H1 (cell line): ENCODE data around the gene VCX3A. TPM values are rescaled to one million over a fixed set of nuclear protein-coding genes. Genes with fewer than 3 reads are reported as not detected.

ENCODE experiments used
- CTCF ChIA-PET: fragments of 300-600 bp; sonication (Branson Sonifier 250); formaldehyde crosslinking; loops from one replicate; lab custom pipeline; 2021; ENCODE audit not compliant: partially characterized antibody; lab: Charles Lee
- POLR2A ChIA-PET: fragments of 300-600 bp; sonication (Branson Sonifier 250); formaldehyde crosslinking; loops from one replicate; lab custom pipeline; 2021; ENCODE audit warnings: inconsistent platforms; ENCODE audit not compliant: partially characterized antibody; lab: Charles Lee
- DNase-seq, 2 experiments: peaks; one replicate each; pipeline versions ENCODE4 v3.0.0 to v3.0.0-alpha.2; 2010 to 2022; ENCODE audit warnings: low spot score in 2 of 2, low read depth in 1 of 2, mixed read lengths in 1 of 2
- FAIRE-seq: peaks from 2 replicates; lab custom pipeline; 2011; peaks lifted over from hg19 to GRCh38; lab: Jason Lieb, UNC
- H2AFZ ChIP-seq: 2 replicates; pipeline ENCODE4 v1.8.1; 2012; ENCODE audit warnings: low read length, inconsistent platforms
- H2AK5ac ChIP-seq: 2 replicates; pipeline ENCODE4 v1.6.1; 2013; ENCODE audit warnings: low read depth, low read length
- H2BK120ac ChIP-seq: replicated peaks from 2 replicates; pipeline ENCODE3; 2013; ENCODE audit warnings: low read depth, low read length, inconsistent platforms
- H2BK12ac ChIP-seq: 2 replicates; pipeline ENCODE4 v1.6.1; 2013; ENCODE audit warnings: low read depth, low read length
- H2BK15ac ChIP-seq: 2 replicates; pipeline ENCODE4 v1.6.1; 2013; ENCODE audit warnings: low read length
- H2BK20ac ChIP-seq: 2 replicates; pipeline ENCODE4 v1.6.1; 2013; ENCODE audit warnings: low read length
- H2BK5ac ChIP-seq: 2 replicates; pipeline ENCODE4 v1.6.1; 2013; ENCODE audit warnings: low read depth, low read length
- H3K14ac ChIP-seq: 2 replicates; pipeline ENCODE4 v1.6.1; 2013; ENCODE audit warnings: inconsistent platforms; ENCODE audit not compliant: insufficient read length
- H3K18ac ChIP-seq: 2 replicates; pipeline ENCODE4 v1.6.1; 2013; ENCODE audit warnings: low read length; ENCODE audit errors: extremely low read depth
- H3K23ac ChIP-seq: 2 replicates; pipeline ENCODE4 v1.6.1; 2013; ENCODE audit warnings: inconsistent platforms; ENCODE audit not compliant: insufficient read length
- H3K23me2 ChIP-seq: 2 replicates; pipeline ENCODE4 v1.6.1; 2013; ENCODE audit warnings: low read depth, low read length
- H3K27ac ChIP-seq: 2 replicates; pipeline ENCODE4 v1.6.1; 2011; ENCODE audit warnings: low read depth, low read length, inconsistent platforms
- H3K27me3 ChIP-seq, 4 experiments: replicated peaks in 1 of 4; 1 replicate in 1 of 4; 2 replicates in 3 of 4; pipeline versions ENCODE4 v1.6.1 to v1.8.1; 2011 to 2013; ENCODE audit warnings: low read length in 3 of 4, mild to moderate bottlenecking in 3 of 4, inconsistent platforms in 2 of 4, mixed read lengths in 2 of 4, moderate library complexity in 1 of 4; ENCODE audit not compliant: control insufficient read depth in 3 of 4, insufficient read depth in 3 of 4; ENCODE audit errors: extremely low read depth in 1 of 4
- H3K36me3 ChIP-seq, 4 experiments: 2 replicates each; pipeline versions ENCODE4 v1.6.1 to v1.8.1; 2011 to 2013; ENCODE audit warnings: mild to moderate bottlenecking in 4 of 4, low read length in 3 of 4, moderate library complexity in 2 of 4, control low read depth in 1 of 4, inconsistent platforms in 1 of 4; ENCODE audit not compliant: insufficient read depth in 4 of 4, control insufficient read depth in 2 of 4
- H3K4ac ChIP-seq: replicated peaks from 2 replicates; pipeline ENCODE3; 2013; ENCODE audit warnings: low read length, low read depth, mixed read lengths, inconsistent platforms; ENCODE audit not compliant: insufficient read length
- H3K4me1 ChIP-seq, 4 experiments: replicated peaks in 1 of 4; 1 replicate in 1 of 4; 2 replicates in 3 of 4; pipeline versions ENCODE4 v1.6.1 to v1.8.1; 2011 to 2013; ENCODE audit warnings: low read length in 3 of 4, inconsistent platforms in 2 of 4, mixed read lengths in 1 of 4; ENCODE audit not compliant: insufficient read depth in 4 of 4, control insufficient read depth in 3 of 4
- H3K4me2 ChIP-seq, 2 experiments: 2 replicates each; pipeline versions ENCODE4 v1.6.1 to v1.8.1; 2011 to 2013; ENCODE audit warnings: low read depth in 2 of 2, low read length in 2 of 2, control low read depth in 1 of 2, inconsistent platforms in 1 of 2, mild to moderate bottlenecking in 1 of 2; ENCODE audit not compliant: insufficient read depth in 1 of 2
- H3K4me3 ChIP-seq, 4 experiments: fragments of 200-600, 300-600 bp in 1 of 4; sonication (generic), shearing (Covaris generic), sonication (Bioruptor Twin) in 1 of 4; 2 replicates each; pipeline versions ENCODE4 v1.5.1 to v1.8.1; 2011 to 2016; ENCODE audit warnings: low read length in 4 of 4, low read depth in 3 of 4, control low read depth in 2 of 4, inconsistent platforms in 2 of 4, mild to moderate bottlenecking in 2 of 4, mixed read lengths in 1 of 4, moderate library complexity in 1 of 4; ENCODE audit not compliant: insufficient read depth in 2 of 4; ENCODE audit errors: extremely low read depth in 1 of 4
- H3K56ac ChIP-seq: replicated peaks from 2 replicates; pipeline ENCODE3; 2013; ENCODE audit warnings: low read depth, mild to moderate bottlenecking, mixed read lengths, low read length, inconsistent platforms; ENCODE audit not compliant: insufficient read length
- H3K79me1 ChIP-seq: 2 replicates; pipeline ENCODE4 v1.6.1; 2013; ENCODE audit warnings: low read depth, low read length, control low read depth
- H3K79me2 ChIP-seq, 2 experiments: 2 replicates each; pipeline versions ENCODE4 v1.6.1 to v1.8.1; 2012 to 2013; ENCODE audit warnings: low read length in 2 of 2, mild to moderate bottlenecking in 2 of 2, inconsistent platforms in 1 of 2; ENCODE audit not compliant: insufficient read depth in 2 of 2, control insufficient read depth in 1 of 2
- H3K9ac ChIP-seq, 4 experiments: replicated peaks in 1 of 4; 1 replicate in 1 of 4; 2 replicates in 3 of 4; pipeline versions ENCODE4 v1.6.1 to v1.8.1; 2011 to 2013; ENCODE audit warnings: low read depth in 3 of 4, low read length in 3 of 4, control low read depth in 2 of 4, mild to moderate bottlenecking in 2 of 4, moderate library complexity in 2 of 4, inconsistent platforms in 1 of 4; ENCODE audit errors: extremely low read depth in 1 of 4
- H3K9me3 ChIP-seq, 2 experiments: 2 replicates each; pipeline versions ENCODE4 v1.6.1 to v1.8.1; 2012 to 2013; ENCODE audit warnings: mild to moderate bottlenecking in 2 of 2, moderate library complexity in 2 of 2, control low read depth in 1 of 2, inconsistent platforms in 1 of 2, low read depth in 1 of 2, low read length in 1 of 2, mixed read lengths in 1 of 2; ENCODE audit not compliant: insufficient read depth in 2 of 2
- H4K20me1 ChIP-seq, 2 experiments: replicated peaks in 1 of 2; 2 replicates each; pipeline versions ENCODE3 to v1.8.1; 2011 to 2013; ENCODE audit warnings: inconsistent platforms in 2 of 2, low read length in 2 of 2, mild to moderate bottlenecking in 1 of 2; ENCODE audit not compliant: insufficient read depth in 2 of 2, control insufficient read depth in 1 of 2
- H4K5ac ChIP-seq: 2 replicates; pipeline ENCODE4 v1.6.1; 2013; ENCODE audit warnings: low read length, low read depth, mixed read lengths, inconsistent platforms; ENCODE audit not compliant: insufficient read length
- H4K8ac ChIP-seq: 2 replicates; pipeline ENCODE4 v1.8.0; 2013; ENCODE audit warnings: mild to moderate bottlenecking, moderate library complexity, low read length, inconsistent platforms; ENCODE audit not compliant: insufficient read depth; ENCODE audit errors: extremely low read depth
- H4K91ac ChIP-seq: replicated peaks from 2 replicates; pipeline ENCODE3; 2013; ENCODE audit warnings: low read length, mixed read lengths, inconsistent platforms; ENCODE audit not compliant: insufficient read length
- BRCA1 ChIP-seq: IDR thresholded peaks from 2 replicates; pipeline ENCODE4 v1.6.1; 2012; ENCODE audit warnings: low read depth, low read length, improper control_type of control experiment
- CBX5 ChIP-seq: fragments of 300-800, 300-1000 bp; sonication (generic); IDR thresholded peaks from 2 replicates; pipeline ENCODE4 v1.7.1; 2016; ENCODE audit warnings: antibody characterized with exemption, low read length, low read depth
- EZH2 ChIP-seq: fragments of 200-600 bp; sonication (generic); IDR thresholded peaks from 2 replicates; pipeline ENCODE4 v1.7.1; 2012; ENCODE audit warnings: low read depth, mild to moderate bottlenecking, moderate library complexity, low read length, inconsistent platforms; ENCODE audit not compliant: severe bottlenecking
- JUND ChIP-seq: IDR thresholded peaks from 2 replicates; pipeline ENCODE4 v1.6.1; 2011; ENCODE audit warnings: mild to moderate bottlenecking, improper control_type of control experiment, low read length
- POLR2A ChIP-seq, 2 experiments: IDR thresholded peaks; 1 replicate in 1 of 2; 2 replicates in 1 of 2; pipeline ENCODE4 v1.6.1; 2011; ENCODE audit warnings: low read depth in 2 of 2, low read length in 2 of 2, mild to moderate bottlenecking in 2 of 2; ENCODE audit errors: control extremely low read depth in 1 of 2
- RBBP5 ChIP-seq: IDR thresholded peaks from 2 replicates; pipeline ENCODE4 v1.7.1; 2012; ENCODE audit warnings: low read depth, mild to moderate bottlenecking, inconsistent platforms, low read length, moderate library complexity, borderline replicate concordance
- RNF2 ChIP-seq: fragments of 200-900, 300-1000 bp; sonication (generic); IDR thresholded peaks from 2 replicates; pipeline ENCODE4 v1.7.1; 2016; ENCODE audit warnings: borderline replicate concordance, low read depth, mild to moderate bottlenecking, antibody characterized with exemption, low read length; ENCODE audit not compliant: poor library complexity, severe bottlenecking; ENCODE audit errors: missing control alignments
- SAP30 ChIP-seq: fragments of 300-600 bp; sonication (generic); IDR thresholded peaks from 2 replicates; pipeline ENCODE4 v1.7.1; 2012; ENCODE audit warnings: low read length, moderate library complexity, mild to moderate bottlenecking, inconsistent platforms; ENCODE audit not compliant: insufficient read depth, insufficient replicate concordance
- SP1 ChIP-seq: IDR thresholded peaks from 2 replicates; pipeline ENCODE4 v1.6.1; 2011; ENCODE audit warnings: low read depth, low read length
- SP2 ChIP-seq: IDR thresholded peaks from 2 replicates; pipeline ENCODE4 v1.6.1; 2012; ENCODE audit warnings: mild to moderate bottlenecking, low read length, inconsistent platforms
- WGBS, 2 experiments: shearing (Covaris generic) in 1 of 2; methylation state at CpG; one replicate each; pipeline versions ENCODE4 v1.1.6 to v1.1.7; 2013 to 2015; ENCODE audit warnings: low lambda C conversion rate in 2 of 2, mixed read lengths in 2 of 2, inconsistent platforms in 1 of 2, low coverage in 1 of 2, missing lambda C conversion rate in 1 of 2; ENCODE audit not compliant: insufficient replicate concordance in 2 of 2, insufficient coverage in 1 of 2, insufficient read length in 1 of 2; ENCODE audit errors: extremely low coverage in 1 of 2, missing lambda C conversion rate in 1 of 2; 5-methylcytosine and 5-hydroxymethylcytosine counted together
- polyA plus RNA-seq, 7 experiments: library from polyadenylated mRNA; depleted of rRNA in 3 of 7; stranded (reverse) in 5 of 7; unstranded in 2 of 7; fragments of >200 nt in 5 of 7; fragments of 200-250 nt in 2 of 7; gene quantifications; 1 replicate in 5 of 7; 2 replicates in 1 of 7; 4 replicates in 1 of 7; pipeline versions ENCODE4 v1.2.1 to v1.2.3, GENCODE V29; 2011 to 2013; ENCODE audit warnings: missing spikeins in 2 of 7, mixed read lengths in 2 of 7
- total RNA-seq: library from RNA; stranded (reverse); fragmentation: NEBNext Ultra II Directional; extraction: Animal tissue kit (Norgen Biotek cat#: 25700); gene quantifications from 2 replicates; pipeline ENCODE4 v1.2.1, GENCODE V29; 2021
- TF ChIP-seq, protein P1 (sequence below), 3 experiments: IDR thresholded peaks; 1 replicate in 2 of 3; 2 replicates in 1 of 3; pipeline versions ENCODE4 v1.5.1 to v1.6.1; 2011; ENCODE audit warnings: low read length in 3 of 3, mild to moderate bottlenecking in 3 of 3, inconsistent platforms in 2 of 3, low read depth in 1 of 3, moderate library complexity in 1 of 3; ENCODE audit not compliant: insufficient read depth in 1 of 3; ENCODE audit errors: control extremely low read depth in 1 of 3

Gene VCX3A
- total and polyA plus RNA-seq, 2 of the 8 experiments (the other 6 are each of a cell fraction or from before 2014, with no cell fraction given), result 0.38 to 0.63 TPM

DNA sequence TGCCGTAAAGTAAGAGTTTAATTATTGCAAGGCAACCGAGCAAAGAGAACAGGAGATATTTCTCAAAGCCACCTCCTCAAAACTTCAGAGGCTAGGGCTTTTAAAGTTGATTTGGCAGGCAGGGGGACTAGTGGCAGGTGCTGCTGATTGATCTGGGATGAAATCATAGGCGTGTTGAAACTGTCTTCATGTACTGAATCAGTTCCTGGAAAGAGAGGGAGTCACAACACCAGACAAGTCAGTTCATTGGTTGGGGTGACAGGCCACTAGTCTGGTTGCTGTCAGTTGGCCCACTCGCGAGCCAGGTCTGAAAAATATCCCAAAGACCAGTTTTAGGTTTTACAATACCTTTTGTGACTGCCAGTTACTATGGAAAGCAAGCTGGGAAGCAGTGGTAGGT, 10.8 kb upstream of the VCX3A start:
- DNase-seq (no peak), FAIRE-seq (no peak)
- Histone ChIP-seq H2AK5ac (no peak overlapping the region), H3K4ac (no peak overlapping the region), H3K56ac (no peak overlapping the region), H3K4me1 (no peaks in the 10 kb centered on the region; a peak in 2 of 7 replicates), H3K18ac (no peak overlapping the region), H2BK5ac (no peak overlapping the region), H4K20me1 (no peaks in the 10 kb centered on the region), H3K27ac (no peak overlapping the region), H2AFZ (no peak overlapping the region), H4K5ac (no peak overlapping the region), H3K14ac (no peak overlapping the region), H4K91ac (no peak overlapping the region), H4K8ac (no peak overlapping the region), H2BK12ac (no peak overlapping the region), H3K79me1 (no peaks in the 10 kb centered on the region), H2BK120ac (no peak overlapping the region), H3K23ac (no peak overlapping the region), H3K9me3 (no peaks in the 10 kb centered on the region), H3K9ac (no peak overlapping the region), H3K4me2 (no peak overlapping the region), H3K36me3 (no peaks in the 10 kb centered on the region), H2BK20ac (no peak overlapping the region), H2BK15ac (no peak overlapping the region), H3K79me2 (no peaks in the 10 kb centered on the region), H3K23me2 (no peaks in the 10 kb centered on the region), H3K4me3 (no peak overlapping the region), H3K27me3 (no peaks in the 10 kb centered on the region)
- 96% methylated on average over 5 of the region's 5 CpGs; no CpG with 5 or more reads in 1 of the 2 experiments for WGBS, 2 experiments
- TF ChIP-seq SP2 (no peak), RBBP5 (no peak), JUND (no peak), SAP30 (no peak), BRCA1 (no peak), SP1 (no peak), POLR2A (IDR thresholded peaks at IDR 0.05; ENCODE audit: control extremely low read depth in 1 of 2, low read depth in 2 of 2, low read length in 2 of 2) (no peak), CBX5 (no peak), RNF2 (no peak), EZH2 (no peak)
- TF ChIP-seq, protein P1, sequence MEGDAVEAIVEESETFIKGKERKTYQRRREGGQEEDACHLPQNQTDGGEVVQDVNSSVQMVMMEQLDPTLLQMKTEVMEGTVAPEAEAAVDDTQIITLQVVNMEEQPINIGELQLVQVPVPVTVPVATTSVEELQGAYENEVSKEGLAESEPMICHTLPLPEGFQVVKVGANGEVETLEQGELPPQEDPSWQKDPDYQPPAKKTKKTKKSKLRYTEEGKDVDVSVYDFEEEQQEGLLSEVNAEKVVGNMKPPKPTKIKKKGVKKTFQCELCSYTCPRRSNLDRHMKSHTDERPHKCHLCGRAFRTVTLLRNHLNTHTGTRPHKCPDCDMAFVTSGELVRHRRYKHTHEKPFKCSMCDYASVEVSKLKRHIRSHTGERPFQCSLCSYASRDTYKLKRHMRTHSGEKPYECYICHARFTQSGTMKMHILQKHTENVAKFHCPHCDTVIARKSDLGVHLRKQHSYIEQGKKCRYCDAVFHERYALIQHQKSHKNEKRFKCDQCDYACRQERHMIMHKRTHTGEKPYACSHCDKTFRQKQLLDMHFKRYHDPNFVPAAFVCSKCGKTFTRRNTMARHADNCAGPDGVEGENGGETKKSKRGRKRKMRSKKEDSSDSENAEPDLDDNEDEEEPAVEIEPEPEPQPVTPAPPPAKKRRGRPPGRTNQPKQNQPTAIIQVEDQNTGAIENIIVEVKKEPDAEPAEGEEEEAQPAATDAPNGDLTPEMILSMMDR (IDR thresholded peaks at IDR 0.05; ENCODE audit: control extremely low read depth in 1 of 3, insufficient read depth in 1 of 3, low read depth in 1 of 3, low read length in 3 of 3), result no peak
- ChIA-PET POLR2A (no interaction called here), CTCF (interaction anchor here (1.1 kb wide), 1 partner anchor 29 kb away, joined by 4 read pairs; no protein-coding TSS in a partner anchor)
